MCF 10A (cell line): Measurements from ENCODE around the gene FOXA3. TPM values are rescaled to one million over a fixed set of nuclear protein-coding genes. Genes with fewer than 3 reads are reported as not detected.

Experiments used
- BruUV-seq: library from RNA; stranded (reverse); fragments of 400-500 nt; replicated peaks from 2 replicates; lab custom pipeline; 2021; lab: Mats Ljungman, UMichigan
- CTCF ChIA-PET: fragments of 300-600 bp; sonication (Branson Sonifier 250); formaldehyde crosslinking; extraction: SDS; loops from one replicate; lab custom pipeline; 2021; ENCODE audit warnings: antibody characterized with exemption, inconsistent platforms; lab: Yijun Ruan, JAX
- POLR2A ChIA-PET: fragments of 300-600, 350-650 bp; sonication (Branson Sonifier 250); formaldehyde crosslinking; extraction: SDS; loops from one replicate; lab custom pipeline; 2020; ENCODE audit warnings: antibody characterized with exemption, inconsistent platforms; lab: Yijun Ruan, JAX
- DNase-seq: peaks from one replicate; pipeline ENCODE4 v3.0.0-alpha.2; 2018; ENCODE audit not compliant: unreplicated experiment
- H3K27ac Mint-ChIP-seq: one replicate; pipeline ENCODE4 v1.8.0; 2022; ENCODE audit warnings: mild to moderate bottlenecking, low read depth, mixed read lengths; ENCODE audit not compliant: unreplicated experiment
- H3K27me3 Mint-ChIP-seq: one replicate; pipeline ENCODE4 v1.8.0; 2022; ENCODE audit warnings: mixed read lengths; ENCODE audit not compliant: insufficient read depth, unreplicated experiment
- H3K36me3 Mint-ChIP-seq: one replicate; pipeline ENCODE4 v1.8.0; 2022; ENCODE audit warnings: mild to moderate bottlenecking, moderate library complexity, mixed read lengths; ENCODE audit not compliant: insufficient read depth, unreplicated experiment
- H3K4me1 Mint-ChIP-seq: one replicate; pipeline ENCODE4 v1.8.0; 2022; ENCODE audit warnings: mixed read lengths; ENCODE audit not compliant: insufficient read depth, unreplicated experiment
- H3K4me3 Mint-ChIP-seq: one replicate; pipeline ENCODE4 v1.8.0; 2022; ENCODE audit warnings: mild to moderate bottlenecking, moderate library complexity, mixed read lengths; ENCODE audit not compliant: unreplicated experiment
- H3K9me3 Mint-ChIP-seq: one replicate; pipeline ENCODE4 v1.8.0; 2022; ENCODE audit warnings: mixed read lengths; ENCODE audit not compliant: unreplicated experiment
- intact Hi-C: fragments of 100-400 bp; cut with micrococcal nuclease; formaldehyde crosslinking; loops from 2 replicates; pipeline ENCODE4 v1.14.1; 2022
- total RNA-seq: library from RNA; stranded (reverse); gene quantifications from 2 replicates; pipeline ENCODE4 v1.2.3, GENCODE V29; 2022
- TF ChIP-seq, protein P1 (sequence below): fragments of 200-600 bp; IDR thresholded peaks from one replicate; pipeline ENCODE4 v1.8.0; 2022; ENCODE audit warnings: antibody characterized with exemption, mild to moderate bottlenecking; ENCODE audit not compliant: unreplicated experiment

FOXA3 gene
- total RNA-seq, 1 experiment from 2014 or later = not detected

DNA sequence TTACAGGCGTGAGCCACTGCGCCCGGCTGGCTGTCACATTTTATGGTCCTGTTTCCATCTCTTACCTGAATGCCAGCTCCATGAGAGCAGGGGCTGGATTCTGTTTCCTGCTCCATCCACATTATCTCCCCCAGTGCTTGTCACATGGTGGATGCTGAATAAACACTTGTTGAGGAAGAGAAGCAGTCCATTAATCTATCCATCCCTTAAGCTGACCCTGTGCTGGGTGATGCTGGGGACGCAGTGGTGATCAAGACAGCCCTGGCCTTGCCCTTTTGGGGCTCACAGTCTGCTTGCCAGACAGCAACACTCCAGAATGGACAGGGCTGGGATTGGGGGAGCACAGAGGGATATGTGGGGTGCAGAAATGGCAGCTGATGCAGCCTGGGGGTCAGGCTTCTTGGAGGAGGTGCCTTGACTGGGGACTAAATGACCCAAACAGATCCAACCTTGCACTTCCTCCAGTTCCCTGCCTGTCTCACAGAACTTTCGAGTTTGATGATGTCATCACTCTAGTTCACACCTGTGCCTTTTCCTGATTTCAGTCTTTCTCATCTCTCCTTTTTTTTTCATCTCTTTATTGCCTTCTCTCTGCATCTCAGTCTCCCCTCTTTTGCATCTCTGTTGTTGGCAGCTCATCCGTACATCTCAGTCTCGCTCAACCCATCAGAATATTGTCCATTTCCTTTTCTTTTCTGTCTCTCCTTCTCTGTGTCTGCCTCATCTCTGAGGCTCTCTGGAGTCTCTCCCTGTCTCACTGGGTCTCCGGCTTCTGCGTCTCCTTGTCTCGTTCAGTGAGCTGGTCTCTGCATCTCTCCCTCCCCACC lies 17.2 kb downstream of the FOXA3 start:
- peaks cover 10% of the 10 kb centered on the region for H3K4me1 Mint-ChIP-seq
- POLR2A ChIA-PET = interaction anchor here (3.4 kb wide), 1 partner anchor 18 kb away, joined by 12 read pairs; the partner anchor contains the start of genes FOXA3 and SYMPK
- intact Hi-C loops = loop anchor here (10.0 kb wide), 1 partner anchor 114 kb away; the partner anchor contains the start of gene CCDC61

GRCh38 chr19:45881909-45882528 lies 17.9 kb downstream of the FOXA3 start:
- no TSS peak for BruUV-seq
- H3K4me3 Mint-ChIP-seq = no peak overlapping the region
- POLR2A ChIA-PET = interaction anchor here (3.4 kb wide), 1 partner anchor 18 kb away, joined by 12 read pairs; the partner anchor contains the start of genes FOXA3 and SYMPK
- no peak for DNase-seq
- CTCF ChIA-PET = interaction anchor here (0.6 to 1.7 kb wide), 9 partner anchors 13 to 580 kb away, joined by 3 to 7 read pairs (median 4); partner anchors contain the start of genes FOXA3, MYPOP and SIX5
- no peak overlapping the region for H3K27ac Mint-ChIP-seq
- TF ChIP-seq, protein P1, sequence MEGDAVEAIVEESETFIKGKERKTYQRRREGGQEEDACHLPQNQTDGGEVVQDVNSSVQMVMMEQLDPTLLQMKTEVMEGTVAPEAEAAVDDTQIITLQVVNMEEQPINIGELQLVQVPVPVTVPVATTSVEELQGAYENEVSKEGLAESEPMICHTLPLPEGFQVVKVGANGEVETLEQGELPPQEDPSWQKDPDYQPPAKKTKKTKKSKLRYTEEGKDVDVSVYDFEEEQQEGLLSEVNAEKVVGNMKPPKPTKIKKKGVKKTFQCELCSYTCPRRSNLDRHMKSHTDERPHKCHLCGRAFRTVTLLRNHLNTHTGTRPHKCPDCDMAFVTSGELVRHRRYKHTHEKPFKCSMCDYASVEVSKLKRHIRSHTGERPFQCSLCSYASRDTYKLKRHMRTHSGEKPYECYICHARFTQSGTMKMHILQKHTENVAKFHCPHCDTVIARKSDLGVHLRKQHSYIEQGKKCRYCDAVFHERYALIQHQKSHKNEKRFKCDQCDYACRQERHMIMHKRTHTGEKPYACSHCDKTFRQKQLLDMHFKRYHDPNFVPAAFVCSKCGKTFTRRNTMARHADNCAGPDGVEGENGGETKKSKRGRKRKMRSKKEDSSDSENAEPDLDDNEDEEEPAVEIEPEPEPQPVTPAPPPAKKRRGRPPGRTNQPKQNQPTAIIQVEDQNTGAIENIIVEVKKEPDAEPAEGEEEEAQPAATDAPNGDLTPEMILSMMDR = no peak
- H3K9me3 Mint-ChIP-seq = no peaks in the 10 kb centered on the region
- peaks cover 12% of the 10 kb centered on the region for H3K27me3 Mint-ChIP-seq
- peaks cover 10% of the 10 kb centered on the region for H3K4me1 Mint-ChIP-seq
- H3K36me3 Mint-ChIP-seq = peaks cover 18% of the 10 kb centered on the region
- intact Hi-C loops = loop anchor here (2.0 to 10.0 kb wide), 2 partner anchors 111 to 113 kb away; partner anchors contain the start of gene CCDC61

More for the DNA sequence above, 17.2 kb downstream of the FOXA3 start:
- H3K27ac Mint-ChIP-seq = no peak overlapping the region
- no peaks in the 10 kb centered on the region for H3K9me3 Mint-ChIP-seq
- H3K27me3 Mint-ChIP-seq = peaks cover 17% of the 10 kb centered on the region
- CTCF ChIA-PET = interaction anchor here (0.6 to 1.7 kb wide), 7 partner anchors 12 to 201 kb away, joined by 3 to 7 read pairs (median 3); partner anchors contain the start of gene MYPOP
- DNase-seq = no peak
- TF ChIP-seq, protein P1 = no peak
- H3K4me3 Mint-ChIP-seq = no peak overlapping the region
- H3K36me3 Mint-ChIP-seq = peaks cover 12% of the 10 kb centered on the region
- BruUV-seq = no TSS peak

DNA sequence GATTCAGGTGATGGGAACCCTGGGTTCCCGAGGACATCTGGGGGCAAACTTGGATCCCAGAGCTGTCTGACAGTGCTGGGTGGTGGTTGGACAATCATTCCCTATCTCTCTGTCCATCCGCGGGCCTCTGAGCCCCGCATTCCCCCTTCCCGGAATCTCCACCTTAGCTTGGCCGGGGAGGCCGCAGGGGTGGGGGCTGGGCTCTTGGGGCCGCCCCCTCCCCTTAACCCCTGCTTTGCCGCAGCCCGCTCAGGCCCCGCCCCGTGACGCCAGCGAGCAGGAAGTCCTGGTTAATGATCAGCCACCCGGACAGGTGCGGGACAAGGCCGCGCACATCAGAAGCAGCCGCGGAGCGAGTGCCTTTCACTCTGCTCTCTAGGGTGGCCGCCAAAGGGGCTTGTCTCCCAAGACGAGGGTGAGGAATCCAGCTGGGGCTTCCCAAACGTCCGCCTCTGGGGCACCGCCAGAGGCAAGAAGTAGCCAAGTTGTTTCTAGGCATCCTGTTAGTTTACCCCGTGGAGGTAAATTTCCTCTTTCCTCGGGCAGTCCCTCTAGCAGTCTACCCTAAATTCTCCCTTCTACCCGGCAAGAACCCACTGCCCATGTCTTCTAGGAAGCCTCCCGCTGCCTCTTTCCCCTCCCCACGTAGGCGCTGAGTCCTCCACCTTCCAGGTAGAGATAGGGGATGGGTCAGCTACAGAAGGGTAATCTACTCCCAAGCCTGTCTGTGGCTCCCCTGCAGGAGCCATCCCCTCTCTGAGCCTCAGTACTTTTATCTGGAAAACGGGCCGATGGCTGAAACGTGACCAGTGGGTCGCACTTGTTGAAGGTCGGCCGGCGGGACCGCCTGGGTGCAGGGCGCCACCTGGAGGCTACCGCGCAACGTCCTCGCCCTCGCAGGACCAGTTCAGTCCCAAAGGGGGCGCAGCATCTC lies 18.8 kb downstream of the FOXA3 start:
- Mint-ChIP-seq H3K4me3 (peak overlapping the region; percentile 69), H3K36me3 (peaks cover 18% of the 10 kb centered on the region), H3K9me3 (no peaks in the 10 kb centered on the region), H3K27me3 (peaks cover 12% of the 10 kb centered on the region), H3K4me1 (peaks cover 10% of the 10 kb centered on the region), H3K27ac (no peak overlapping the region)
- TF ChIP-seq, protein P1 = peak; percentile 98
- BruUV-seq = no TSS peak
- peak; percentile 83 for DNase-seq
- ChIA-PET CTCF (interaction anchor here (0.5 to 1.7 kb wide), 18 partner anchors 12 to 1805 kb away, joined by 3 to 9 read pairs (median 3); partner anchors contain the start of genes DMWD, FOXA3, MYPOP and SIX5), POLR2A (interaction anchor here (3.4 kb wide), 1 partner anchor 19 kb away, joined by 12 read pairs; the partner anchor contains the start of genes FOXA3 and SYMPK)
- intact Hi-C loops = loop anchor here (1.0 to 10.0 kb wide), 3 partner anchors 66 to 112 kb away; partner anchors contain the start of gene CCDC61
